ENCODE data around the gene DNAJC3.
"Not testable (repeated sequence)": the region's sequence is repeated elsewhere in the genome, so short reads cannot be mapped to it uniquely, and the experiment has no call there.

The DNAJC3 gene

DNA sequence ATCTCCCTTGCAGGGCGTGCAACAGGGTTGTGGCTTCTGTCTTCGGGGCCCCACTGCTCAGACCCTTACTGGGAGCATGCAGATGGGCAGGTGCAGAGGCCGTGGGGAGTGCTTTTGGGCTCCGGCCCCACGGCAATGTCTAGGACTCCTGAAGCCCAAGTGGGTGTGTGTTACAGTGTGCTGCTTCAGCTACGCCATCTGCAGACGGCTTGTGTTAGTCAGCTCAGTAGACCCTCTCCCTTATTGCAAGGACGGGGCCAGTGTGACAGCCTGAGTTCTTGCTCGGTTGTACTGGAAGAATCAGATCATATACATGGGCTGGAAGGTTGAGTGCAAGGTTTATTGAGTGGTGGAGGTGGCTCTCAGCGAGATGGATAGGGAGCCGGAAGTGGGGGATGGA is 39.3 kb downstream of the DNAJC3 start:
- DNase-seq = no peak

DNA sequence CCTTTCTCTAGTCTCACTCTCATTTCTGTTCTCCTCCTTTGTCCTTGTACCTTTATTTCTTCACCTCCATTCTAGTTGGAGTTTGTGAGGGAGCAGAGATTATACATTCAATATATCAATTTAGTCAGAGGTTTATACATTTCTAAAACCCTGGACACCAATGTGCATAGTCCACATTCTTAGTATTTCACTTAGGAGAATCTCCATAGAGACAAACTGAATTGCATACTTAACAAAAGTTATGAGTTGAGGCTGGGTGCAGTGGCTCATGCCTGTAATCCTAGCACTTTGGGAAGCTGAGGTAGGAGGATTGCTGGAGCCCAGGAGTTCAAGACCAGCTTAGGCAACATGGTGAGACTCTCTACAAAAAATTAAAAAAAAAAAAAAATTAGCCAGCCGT is 45.3 kb downstream of the DNAJC3 start:
- DNase-seq = no peak

DNA sequence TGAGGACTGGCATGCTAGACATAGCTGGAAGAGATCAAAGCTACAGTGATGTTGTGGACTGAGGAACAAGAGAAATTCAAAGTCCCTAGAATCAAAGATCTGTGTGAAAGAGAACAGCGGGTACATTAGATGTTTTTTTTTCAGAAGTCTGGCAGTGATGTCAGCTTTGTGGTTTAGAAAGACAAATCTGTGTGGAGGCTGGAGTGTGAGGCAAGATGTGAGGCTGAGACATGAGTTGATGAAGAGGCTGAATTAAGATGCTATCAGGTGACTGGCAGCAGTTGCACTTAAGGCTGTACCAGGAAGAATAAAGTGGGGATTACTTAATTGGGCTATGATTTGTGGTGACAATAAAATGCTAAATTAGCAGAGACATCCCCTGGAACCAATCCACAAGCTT is 46.5 kb downstream of the DNAJC3 start:
- DNase-seq = no peak

DNA sequence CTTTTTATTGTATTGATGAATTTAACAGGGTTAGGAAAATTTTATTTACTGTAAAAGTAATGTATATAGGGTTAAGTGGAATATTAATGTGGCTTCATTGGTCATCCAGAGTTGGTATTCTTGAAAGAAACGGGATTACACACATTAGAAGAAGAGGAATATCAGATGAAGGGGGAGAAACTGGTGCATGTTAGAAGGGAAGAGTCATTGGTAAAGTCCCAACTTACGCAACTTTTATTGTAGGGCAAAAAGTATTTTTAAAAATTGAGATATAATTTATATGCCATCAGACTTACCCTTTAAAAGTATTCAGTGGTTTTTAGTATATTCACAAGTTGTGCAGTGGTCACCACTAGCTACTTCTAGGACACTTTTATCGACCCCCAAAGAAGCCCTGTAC is 47.3 kb downstream of the DNAJC3 start:
- no peak for DNase-seq

DNA sequence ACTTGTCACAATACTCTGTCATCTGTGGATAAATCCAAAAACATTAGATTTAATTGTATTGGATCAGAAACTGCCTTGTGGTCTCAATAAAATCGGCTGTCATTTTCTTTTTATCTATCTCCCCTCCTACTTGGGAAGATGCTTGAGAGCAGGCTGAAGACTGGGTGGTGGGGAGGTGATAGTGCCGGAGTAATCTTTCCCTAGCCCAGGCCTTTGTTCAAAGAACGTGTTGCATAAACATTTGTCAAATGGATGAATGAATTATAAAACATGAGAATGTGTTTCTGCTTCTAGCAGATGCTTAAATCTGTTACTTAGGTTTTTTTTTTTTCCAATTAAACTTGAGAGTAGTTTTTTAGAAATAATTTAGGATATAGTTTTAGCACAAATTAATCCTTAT is 49.9 kb downstream of the DNAJC3 start:
- DNase-seq = no peak

DNA sequence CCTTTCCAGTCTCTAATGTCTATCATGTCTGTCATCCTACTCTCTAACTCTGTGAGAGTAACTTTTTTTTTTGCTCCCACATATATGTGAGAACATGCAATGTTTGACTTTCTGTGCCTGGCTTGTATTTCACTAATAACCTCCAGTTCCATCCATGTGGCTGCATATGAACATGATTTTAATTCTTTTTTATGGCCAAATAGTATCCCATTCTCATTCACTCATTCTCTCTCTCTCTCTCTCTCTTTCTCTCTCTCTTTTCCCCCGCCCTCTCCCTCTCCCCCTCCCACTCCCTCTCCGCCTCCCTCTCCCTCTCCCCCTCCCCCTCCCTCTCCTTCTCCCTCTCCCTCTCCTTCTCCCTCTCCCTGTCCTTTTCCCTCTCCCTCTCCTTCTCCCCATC is 52.0 kb downstream of the DNAJC3 start:
- DNase-seq = no peak

DNA sequence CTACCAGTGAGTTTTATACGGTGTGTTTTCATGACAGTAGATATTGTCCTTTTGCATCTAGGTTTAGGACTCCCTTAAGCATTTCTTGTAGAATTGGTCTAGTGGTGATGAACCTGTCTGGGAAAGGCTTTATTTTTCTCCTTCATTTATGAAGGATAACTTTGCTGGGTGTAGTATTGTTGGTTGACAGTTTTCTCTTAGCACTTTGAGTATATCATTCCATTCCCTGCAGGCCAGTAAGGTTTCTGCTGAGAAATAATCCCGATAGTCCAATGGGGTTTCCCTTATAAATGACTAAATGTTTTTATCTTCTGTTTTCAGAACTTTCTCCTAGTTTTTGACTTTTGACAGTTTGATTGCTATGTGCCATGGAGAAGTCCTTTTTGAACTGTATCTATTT is 57.2 kb downstream of the DNAJC3 start:
- DNase-seq = no peak

DNA sequence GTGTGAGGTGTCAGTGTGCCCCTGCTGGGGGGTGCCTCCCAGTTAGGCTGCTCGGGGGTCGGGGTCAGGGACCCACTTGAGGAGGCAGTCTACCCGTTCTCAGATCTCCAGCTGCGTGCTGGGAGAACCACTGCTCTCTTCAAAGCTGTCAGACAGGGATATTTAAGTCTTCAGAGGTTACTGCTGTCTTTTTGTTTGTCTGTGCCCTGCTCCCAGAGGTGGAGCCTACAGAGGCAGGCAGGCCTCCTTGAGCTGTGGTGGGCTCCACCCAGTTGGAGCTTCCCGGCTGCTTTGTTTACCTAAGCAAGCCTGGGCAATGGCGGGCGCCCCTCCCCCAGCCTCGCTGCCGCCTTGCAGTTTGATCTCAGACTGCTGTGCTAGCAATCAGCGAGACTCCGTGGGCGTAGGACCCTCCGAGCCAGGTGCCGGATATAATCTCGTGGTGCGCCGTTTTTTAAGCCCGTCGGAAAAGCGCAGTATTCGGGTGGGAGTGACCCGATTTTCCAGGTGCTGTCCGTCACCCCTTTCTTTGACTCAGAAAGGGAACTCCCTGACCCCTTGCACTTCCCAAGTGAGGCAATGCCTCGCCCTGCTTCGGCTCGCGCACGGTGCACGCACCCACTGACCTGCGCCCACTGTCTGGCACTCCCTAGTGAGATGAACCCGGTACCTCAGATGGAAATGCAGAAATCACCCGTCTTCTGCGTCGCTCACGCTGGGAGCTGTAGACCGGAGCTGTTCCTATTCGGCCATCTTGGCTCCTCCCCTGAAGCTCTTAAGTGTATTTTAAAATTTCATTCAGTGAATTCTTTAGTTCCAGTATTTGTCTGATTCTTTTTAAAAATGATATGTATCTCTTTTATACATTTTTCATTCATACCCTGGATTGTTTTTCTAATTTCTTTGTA is 63.4 kb downstream of the DNAJC3 start:
- DNase-seq = not testable (repeated sequence)

DNA sequence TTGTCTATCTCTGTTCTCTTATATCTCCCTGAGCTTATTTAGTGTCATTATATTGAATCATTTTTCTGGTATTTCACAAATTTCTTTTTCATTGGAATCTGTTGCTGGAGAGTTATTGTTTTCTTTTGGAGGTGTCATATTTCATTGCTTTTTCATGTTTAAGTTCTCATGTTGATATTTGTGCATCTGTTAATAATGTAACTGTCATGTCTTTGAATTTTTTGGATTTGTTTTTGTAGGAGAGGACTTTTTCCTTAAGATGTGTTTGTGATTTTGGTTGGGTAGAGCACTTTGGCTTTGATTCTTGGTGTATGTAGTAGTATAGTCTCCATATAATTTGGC is 64.0 kb downstream of the DNAJC3 start:
- DNase-seq = no peak

DNA sequence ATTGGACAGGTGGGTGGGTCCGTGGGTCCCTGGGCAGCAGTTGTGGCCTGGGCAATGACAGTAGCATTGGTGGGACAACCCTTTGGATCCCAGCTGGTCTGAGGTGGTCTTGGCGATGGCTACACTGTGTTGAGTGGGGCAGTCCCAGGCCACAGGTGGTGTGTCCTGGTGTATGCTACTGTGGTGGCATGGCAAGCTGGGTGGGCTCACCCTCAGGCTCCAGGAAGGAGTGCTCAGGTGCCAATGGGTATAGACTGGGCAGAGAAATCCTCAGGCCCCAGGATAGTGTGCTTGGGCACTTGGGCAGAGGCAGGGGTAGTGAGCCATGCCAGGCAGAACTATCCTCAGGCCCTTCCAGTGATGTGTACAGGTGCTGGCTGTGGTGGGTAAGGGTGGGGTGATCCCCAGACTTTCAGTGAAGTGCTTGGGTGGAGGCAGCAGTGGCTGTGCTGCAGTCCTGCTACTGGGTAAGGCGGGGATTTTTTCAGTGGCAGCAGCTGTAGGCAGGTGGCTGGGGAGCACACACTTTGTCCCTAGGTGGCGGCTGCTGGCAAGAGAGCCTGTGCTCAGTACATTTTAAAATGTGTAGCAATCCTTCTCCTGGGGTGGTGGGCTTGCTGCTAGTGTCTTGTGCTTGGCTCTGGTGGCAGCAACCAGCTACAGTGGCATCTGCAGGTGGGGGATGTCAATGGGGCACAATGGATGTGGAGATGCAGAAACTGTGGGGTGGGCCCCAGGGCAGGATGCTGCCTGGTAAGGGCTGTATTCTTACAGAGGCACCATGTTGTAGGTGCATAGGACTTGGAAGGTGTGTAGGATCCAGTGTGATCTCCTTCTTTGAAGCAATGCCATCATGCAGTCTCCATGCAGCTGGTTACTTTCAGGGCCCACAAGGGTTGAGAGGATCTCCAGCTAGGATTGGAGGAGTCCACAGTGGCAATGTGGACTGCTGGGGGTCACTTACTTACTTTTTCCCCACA is 64.9 kb downstream of the DNAJC3 start:
- no peak for DNase-seq

DNA sequence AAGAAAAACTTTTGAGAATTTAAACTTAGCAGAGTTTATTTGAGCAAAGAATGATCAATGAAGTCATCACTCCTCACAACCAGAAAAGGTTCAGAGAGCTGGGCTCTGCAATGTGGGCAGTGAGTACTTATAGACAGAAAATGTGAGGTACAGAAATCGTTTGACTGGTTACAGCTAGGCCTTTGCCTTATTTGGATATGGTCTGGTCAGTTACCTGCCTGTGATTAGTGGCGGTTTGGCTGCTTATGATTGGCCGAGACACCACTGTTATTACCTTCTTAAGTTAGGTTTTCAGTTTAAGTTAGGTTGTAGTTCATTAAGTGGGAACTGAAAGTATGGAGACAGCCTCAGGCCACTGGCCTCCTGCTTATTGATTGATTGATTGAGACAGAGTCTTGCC is 66.3 kb downstream of the DNAJC3 start:
- no peak for DNase-seq

DNA sequence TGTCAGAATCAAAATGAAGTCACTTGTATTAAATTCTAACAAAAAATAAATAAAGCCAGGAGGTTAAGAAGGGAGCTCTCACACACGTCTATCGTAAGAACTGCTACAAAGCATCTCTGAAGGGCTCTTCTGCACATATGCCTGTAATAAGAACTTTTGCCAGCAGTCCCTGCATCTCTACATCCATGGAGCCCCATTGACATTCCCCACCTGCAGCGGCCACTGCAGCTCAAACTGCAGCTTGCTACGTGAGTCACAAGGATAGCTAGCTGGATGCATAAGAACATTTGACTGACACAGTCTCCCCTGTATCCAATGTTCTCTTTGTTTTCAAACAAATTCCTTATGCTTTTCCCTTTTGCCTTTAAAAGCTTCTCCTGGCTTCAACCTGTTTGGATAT is 68.3 kb downstream of the DNAJC3 start:
- no peak for DNase-seq

DNA sequence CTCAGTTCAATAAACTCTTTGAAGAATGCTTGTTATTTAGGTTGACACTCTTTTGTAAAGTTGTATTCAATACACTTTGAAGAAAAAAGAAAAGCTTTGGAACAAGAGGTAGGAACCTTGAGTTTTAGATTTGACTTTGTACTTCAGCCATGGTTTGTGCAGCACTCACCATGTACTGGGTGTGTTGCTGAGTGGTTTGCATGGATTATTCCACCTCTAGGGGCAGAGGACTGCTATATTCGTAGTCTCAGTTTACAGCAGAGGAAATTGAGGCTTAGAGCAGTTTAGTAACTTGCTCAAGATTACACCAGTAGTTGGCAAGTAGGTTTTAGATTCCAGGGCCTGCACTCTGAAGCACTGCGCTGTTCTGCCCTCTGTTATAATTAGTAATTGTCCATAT is 68.8 kb downstream of the DNAJC3 start:
- no peak for DNase-seq

DNA sequence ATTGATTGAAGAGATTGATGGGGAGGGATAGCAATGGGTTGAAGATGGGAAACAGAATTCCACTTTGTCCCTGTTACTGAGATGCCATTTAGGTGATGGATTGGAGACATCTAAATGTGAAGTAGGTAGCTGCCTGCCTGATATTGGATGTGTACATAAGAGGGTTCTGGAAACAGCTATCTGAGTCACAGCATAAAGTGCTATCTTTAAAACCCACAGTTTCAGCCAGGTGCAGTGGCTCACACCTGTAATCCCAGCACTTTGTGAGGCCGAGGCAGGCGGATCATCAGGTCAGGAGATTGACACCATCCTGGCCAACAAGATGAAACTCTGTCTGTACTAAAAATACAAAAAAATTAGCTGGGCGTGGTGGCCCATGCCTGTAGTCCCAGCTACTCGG is 72.6 kb downstream of the DNAJC3 start:
- no peak for DNase-seq

DNA sequence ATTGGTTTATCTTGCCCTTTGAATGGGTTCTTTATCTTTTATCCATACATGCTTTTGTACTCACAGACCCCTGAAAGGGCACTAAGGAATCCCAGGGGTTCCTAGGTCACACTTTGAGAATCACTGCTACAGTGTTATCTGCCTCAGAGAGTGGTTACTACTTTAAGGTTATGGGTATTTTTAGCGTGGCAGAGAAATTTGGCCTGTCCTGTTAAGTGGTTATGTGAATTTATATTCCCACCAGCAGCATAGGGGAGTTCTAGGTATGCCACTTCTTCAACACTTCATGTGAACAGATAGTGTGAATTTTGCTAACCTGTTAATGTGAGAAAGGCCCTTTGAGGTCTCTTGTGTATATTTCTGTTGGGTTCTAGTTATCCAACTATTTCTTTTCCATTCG is 75.7 kb downstream of the DNAJC3 start:
- DNase-seq = no peak

DNA sequence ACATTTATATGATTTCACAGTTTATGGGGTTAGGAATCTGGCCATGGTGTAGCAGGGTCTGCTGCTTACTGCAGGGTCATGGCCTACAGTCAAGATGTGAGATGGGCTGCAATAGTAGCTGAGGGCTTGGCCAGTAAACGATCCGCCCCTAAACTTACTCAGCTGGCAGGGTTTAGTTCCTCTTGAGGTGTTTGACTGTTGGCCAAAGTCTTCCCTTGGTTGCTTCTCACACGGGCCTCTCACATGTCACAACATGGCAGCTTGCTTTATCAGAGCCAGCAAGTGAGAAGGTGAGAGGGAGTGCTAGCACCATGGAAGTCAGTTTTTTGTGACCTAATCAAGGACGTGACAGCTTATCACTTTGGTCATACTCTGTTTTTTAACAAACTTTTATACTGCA is 77.1 kb downstream of the DNAJC3 start:
- no peak for DNase-seq

DNA sequence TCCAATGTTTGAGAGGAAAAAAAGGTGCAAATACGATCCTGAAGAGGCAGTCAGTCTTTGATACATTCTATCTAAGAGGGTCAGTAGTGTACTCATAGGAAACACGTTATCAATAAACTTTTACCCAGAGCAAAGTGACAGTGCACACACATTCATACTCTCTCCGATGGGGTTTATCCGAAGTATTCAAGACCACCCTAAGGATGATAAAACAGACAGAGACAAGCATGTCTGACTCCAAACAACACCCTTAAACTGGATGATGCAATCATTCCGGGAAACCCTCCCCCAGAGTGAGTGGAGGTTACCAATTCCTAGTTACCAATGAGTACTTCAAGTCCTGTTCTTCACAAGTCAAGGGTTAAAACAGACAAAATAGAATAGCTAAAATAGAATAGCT is 79.1 kb downstream of the DNAJC3 start:
- DNase-seq = no peak

DNA sequence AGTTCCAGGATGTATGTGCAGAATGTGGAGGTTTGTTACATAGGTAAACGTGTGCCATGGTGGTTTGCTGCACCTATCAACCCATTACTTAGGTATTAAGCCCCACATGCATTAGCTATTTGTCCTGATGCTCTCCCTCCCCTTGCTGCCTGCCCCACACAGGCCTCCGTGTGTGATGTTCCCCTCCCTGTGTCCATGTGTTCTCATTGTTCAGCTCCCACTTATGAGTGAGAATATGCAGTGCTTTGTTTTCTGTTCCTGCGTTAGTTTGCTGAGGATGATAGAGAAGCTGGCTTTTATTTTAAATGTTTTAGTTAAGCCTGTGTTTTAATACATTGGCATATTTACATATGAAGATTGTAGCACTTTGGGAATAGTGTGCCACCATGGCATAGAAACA is 85.7 kb downstream of the DNAJC3 start:
- not testable (repeated sequence) for DNase-seq

DNA sequence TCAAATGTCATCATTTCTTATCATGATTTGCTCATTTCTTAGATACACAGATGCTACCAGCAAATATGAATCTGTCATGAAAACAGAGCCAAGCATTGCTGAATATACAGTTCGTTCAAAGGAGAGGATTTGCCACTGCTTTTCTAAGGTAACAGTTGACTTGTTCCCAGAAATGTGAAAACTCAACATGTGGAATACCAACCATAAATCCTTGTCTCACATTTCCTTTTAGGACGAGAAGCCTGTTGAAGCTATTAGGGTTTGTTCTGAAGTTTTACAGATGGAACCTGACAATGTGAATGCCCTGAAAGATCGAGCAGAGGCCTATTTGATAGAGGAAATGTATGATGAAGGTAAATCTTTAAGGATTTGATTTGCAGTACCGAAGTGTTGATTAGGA is 86.7 kb downstream of the DNAJC3 start:
- no peak for DNase-seq

DNA sequence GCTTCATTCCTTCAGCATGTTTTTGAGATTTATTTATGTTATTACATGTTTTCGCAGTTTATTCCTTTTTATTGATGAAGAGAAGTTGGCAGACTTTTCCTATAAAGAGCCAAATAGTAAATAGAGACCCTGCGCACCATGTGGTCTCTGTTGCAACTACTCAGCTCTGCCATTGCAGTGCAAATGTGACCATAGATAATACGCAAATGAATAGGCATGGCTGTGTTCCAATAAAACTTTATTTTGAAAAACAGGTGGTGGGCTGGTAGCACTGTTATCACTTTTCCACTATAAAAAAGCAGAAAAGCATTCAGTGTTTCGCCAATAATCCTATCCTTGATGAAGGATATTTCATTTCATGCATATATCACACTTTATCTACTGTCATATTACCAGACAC is 95.0 kb downstream of the DNAJC3 start:
- DNase-seq = no peak

DNA sequence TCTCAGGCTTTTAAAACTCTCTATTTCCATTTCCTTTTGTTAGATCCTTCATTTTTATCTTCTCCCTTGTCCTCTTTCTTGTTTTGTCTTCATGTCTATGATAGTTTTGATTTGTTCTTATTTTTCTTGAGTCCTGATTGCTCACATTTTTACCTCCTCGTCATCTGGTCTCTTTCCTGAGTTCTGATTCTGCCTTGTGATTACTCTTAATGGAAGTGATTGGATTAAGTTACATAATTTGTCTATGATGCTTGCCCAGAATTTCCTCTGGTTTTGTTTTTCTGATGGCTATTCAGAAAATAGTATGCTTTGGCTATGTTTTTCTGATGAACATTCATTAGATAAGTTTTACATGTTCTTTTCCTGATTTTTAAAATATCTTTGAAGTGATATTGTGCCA is 102.6 kb downstream of the DNAJC3 start:
- no peak for DNase-seq

DNA sequence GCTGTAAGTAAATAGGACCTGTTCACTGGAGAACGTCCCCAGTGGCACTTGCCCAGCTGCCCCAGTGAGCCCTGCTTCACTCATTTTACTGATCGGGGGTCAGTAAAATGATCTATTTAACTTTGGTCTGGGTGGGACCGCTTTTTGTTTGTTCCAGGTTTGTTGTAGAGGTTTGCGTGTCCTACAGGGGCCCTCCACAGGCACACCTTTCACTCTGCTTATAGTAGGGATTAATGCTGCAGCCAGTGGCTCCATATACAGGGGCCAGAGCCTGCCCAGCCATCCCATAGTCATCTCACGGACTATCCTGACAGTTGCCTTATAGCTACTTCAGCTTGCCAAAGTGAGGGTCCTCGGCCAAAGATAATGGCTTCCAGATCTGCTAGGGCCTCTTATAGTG is 104.1 kb downstream of the DNAJC3 start:
- DNase-seq = no peak

DNA sequence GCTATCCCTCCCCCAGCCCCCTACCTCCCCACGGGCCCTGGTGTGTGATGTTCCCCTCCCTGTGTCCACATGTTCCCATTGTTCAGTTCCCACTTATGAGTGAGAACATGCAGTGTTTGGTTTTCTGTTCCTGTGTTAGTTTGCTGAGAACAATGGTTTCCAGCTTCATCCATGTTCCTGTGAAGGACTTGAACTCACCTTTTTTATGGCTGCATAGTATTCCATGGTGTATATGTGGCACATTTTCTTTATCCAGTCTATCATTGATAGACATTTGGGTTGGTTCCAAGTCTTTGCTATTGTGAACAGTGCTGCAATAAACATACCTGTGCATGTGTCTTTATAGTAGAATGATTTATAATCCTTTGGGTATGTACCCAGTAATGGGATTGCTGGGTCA is 105.0 kb downstream of the DNAJC3 start:
- DNase-seq = not testable (repeated sequence)

DNA sequence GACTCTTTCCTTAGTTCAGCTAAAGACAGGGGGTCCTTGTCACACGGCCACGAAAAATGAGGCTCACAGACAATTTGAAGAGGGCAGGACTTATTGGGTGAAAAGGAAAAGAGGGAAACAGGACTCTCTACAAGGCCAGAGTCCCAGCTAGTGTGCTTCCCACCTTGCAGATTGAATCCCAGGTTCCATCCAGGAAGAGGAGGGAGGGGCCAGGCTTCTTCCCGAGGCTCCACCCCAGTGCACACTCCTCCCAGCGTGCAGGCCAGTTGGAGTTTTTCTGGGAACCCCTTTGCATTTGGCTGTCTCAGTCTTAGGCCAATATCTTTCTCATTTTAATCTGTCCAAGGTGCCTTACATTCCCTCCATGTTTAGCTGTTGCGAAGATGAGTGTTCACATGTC is 106.8 kb downstream of the DNAJC3 start:
- DNase-seq = no peak
